Gastrocnemius medialis (tissue), 4 donors: ENCODE data around the gene AMZ2.
"Not testable (repeated sequence)": the region's sequence is repeated elsewhere in the genome, so short reads cannot be mapped to it uniquely, and the experiment has no call there.

Experiments
- POLR2A ChIP-seq, 2 donors: fragments of 450-650 bp; IDR thresholded peaks; one replicate each; pipeline ENCODE4 v1.6.1; 2017; ENCODE audit warnings: antibody characterized with exemption in 2 of 2, mild to moderate bottlenecking in 2 of 2, moderate library complexity in 2 of 2
- TF ChIP-seq, protein P1 (sequence below), 5 experiments: fragments of 450-650 bp in 3 of 5; fragments of 200-600 bp in 2 of 5; sonication (generic) in 2 of 5; IDR thresholded peaks in 4 of 5; conservative IDR thresholded peaks in 1 of 5; 1 replicate in 4 of 5; 2 replicates in 1 of 5; pipeline ENCODE4 v1.5.1; 2016 to 2019; ENCODE audit warnings: antibody characterized with exemption in 5 of 5, mild to moderate bottlenecking in 3 of 5, moderate library complexity in 3 of 5

DNA sequence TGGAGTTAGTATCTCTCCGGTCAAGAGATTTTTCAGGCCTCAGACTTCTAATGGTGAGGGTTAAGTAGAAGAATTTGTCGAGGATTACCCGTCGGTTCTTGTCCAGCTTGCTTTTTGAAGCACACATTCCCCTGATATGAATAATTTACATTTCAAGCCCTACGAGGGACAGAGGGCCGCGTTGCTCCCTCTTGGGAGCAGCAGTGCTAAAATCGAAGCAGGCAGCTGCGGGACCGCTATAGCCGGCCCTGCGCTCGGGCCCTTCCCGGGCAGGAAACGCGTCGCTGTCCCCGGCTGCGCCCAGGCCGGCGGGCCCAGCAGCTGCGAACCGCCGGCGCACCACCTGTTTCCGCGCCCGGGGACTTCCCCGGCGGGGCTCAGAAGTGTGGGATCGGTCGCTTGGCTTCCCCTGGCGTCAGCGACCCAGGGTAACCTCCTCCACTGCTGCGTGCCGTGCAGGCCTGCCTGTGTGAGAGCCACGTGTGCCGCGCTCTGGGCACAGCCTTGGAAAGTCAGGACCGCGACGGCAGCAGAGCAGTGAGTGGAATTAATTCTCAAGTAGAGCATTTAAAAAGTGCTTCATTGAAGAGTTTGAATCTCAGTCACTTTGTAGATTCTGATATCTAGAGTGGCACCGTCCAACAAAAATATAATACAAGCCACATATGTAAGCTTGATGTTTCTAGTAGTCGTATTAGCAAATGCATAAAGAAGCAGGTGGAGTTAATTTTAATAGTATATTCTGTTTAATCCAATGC is 11.2 kb downstream of the AMZ2 start:
- TF ChIP-seq, protein P1, sequence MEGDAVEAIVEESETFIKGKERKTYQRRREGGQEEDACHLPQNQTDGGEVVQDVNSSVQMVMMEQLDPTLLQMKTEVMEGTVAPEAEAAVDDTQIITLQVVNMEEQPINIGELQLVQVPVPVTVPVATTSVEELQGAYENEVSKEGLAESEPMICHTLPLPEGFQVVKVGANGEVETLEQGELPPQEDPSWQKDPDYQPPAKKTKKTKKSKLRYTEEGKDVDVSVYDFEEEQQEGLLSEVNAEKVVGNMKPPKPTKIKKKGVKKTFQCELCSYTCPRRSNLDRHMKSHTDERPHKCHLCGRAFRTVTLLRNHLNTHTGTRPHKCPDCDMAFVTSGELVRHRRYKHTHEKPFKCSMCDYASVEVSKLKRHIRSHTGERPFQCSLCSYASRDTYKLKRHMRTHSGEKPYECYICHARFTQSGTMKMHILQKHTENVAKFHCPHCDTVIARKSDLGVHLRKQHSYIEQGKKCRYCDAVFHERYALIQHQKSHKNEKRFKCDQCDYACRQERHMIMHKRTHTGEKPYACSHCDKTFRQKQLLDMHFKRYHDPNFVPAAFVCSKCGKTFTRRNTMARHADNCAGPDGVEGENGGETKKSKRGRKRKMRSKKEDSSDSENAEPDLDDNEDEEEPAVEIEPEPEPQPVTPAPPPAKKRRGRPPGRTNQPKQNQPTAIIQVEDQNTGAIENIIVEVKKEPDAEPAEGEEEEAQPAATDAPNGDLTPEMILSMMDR (IDR thresholded peaks at IDR 0.05 in 4 of 5, conservative IDR thresholded peaks at IDR 0.05 in 1 of 5): not testable (repeated sequence)
- TF ChIP-seq POLR2A (IDR thresholded peaks at IDR 0.05): peak in 1 of 2 donors; percentile 31
